Liver (tissue), 9 donors: Measurements from ENCODE around the gene FBF1. TPM values are rescaled to one million over a fixed set of nuclear protein-coding genes. Genes with fewer than 3 reads are reported as not detected.

Experiments
- DNase-seq: peaks from one replicate; pipeline ENCODE4 v3.0.0-alpha.2; 2017; ENCODE audit warnings: low spot score
- H3K27ac ChIP-seq, 2 donors: one replicate each; pipeline ENCODE4 v1.7.0; 2013; ENCODE audit warnings: inconsistent platforms in 2 of 2, low read length in 2 of 2, control low read depth in 1 of 2, low read depth in 1 of 2, mild to moderate bottlenecking in 1 of 2
- H3K27me3 ChIP-seq, 4 donors: one replicate each; pipeline versions ENCODE4 v1.6.1 to v1.7.0; 2013; ENCODE audit warnings: low read length in 3 of 4, inconsistent platforms in 1 of 4, mild to moderate bottlenecking in 1 of 4, moderate library complexity in 1 of 4; ENCODE audit not compliant: control insufficient read depth in 4 of 4, insufficient read depth in 4 of 4
- H3K36me3 ChIP-seq, 4 donors: one replicate each; pipeline versions ENCODE4 v1.6.1 to v1.7.0; 2013; ENCODE audit warnings: low read length in 3 of 4, mild to moderate bottlenecking in 3 of 4, low read depth in 1 of 4, moderate library complexity in 1 of 4; ENCODE audit not compliant: control insufficient read depth in 4 of 4, insufficient read depth in 3 of 4
- H3K4me1 ChIP-seq, 4 donors: one replicate each; pipeline versions ENCODE4 v1.6.1 to v1.7.0; 2013; ENCODE audit warnings: low read length in 3 of 4, mild to moderate bottlenecking in 3 of 4, moderate library complexity in 1 of 4; ENCODE audit not compliant: control insufficient read depth in 4 of 4, insufficient read depth in 4 of 4
- H3K4me3 ChIP-seq, 3 donors: one replicate each; pipeline versions ENCODE4 v1.6.1 to v1.7.0; 2013; ENCODE audit warnings: low read length in 3 of 3, control low read depth in 1 of 3, low read depth in 1 of 3, mild to moderate bottlenecking in 1 of 3
- H3K9ac ChIP-seq, 2 donors: one replicate each; pipeline ENCODE4 v1.7.0; 2013; ENCODE audit warnings: low read length in 2 of 2, mild to moderate bottlenecking in 2 of 2, moderate library complexity in 2 of 2, control low read depth in 1 of 2, low read depth in 1 of 2
- H3K9me3 ChIP-seq, 4 donors: one replicate each; pipeline versions ENCODE4 v1.6.1 to v1.7.0; 2013; ENCODE audit warnings: low read length in 3 of 4; ENCODE audit not compliant: control insufficient read depth in 4 of 4
- ATF3 ChIP-seq: IDR thresholded peaks from 2 replicates; pipeline ENCODE4 v1.6.1; 2016; ENCODE audit warnings: antibody characterized with exemption
- CTCF ChIP-seq: fragments of 150-350 bp; IDR thresholded peaks from 2 replicates; pipeline ENCODE4 v1.5.1; 2017; ENCODE audit warnings: improper control_type of control experiment, low read depth, low read length; ENCODE audit not compliant: missing input control
- EGR1 ChIP-seq, 2 donors: IDR thresholded peaks; 2 replicates each; pipeline ENCODE4 v1.6.1; 2016 to 2018; ENCODE audit warnings: antibody characterized with exemption in 2 of 2, low read depth in 2 of 2
- FOXA1 ChIP-seq: IDR thresholded peaks from 2 replicates; pipeline ENCODE4 v1.6.1; 2016; ENCODE audit warnings: antibody characterized with exemption
- FOXA2 ChIP-seq: IDR thresholded peaks from 2 replicates; pipeline ENCODE4 v1.6.1; 2016; ENCODE audit warnings: antibody characterized with exemption
- GABPA ChIP-seq, 2 donors: IDR thresholded peaks in 1 of 2; conservative IDR thresholded peaks in 1 of 2; 2 replicates each; pipeline ENCODE4 v1.6.1; 2016; ENCODE audit warnings: antibody characterized with exemption in 2 of 2, mild to moderate bottlenecking in 1 of 2, moderate library complexity in 1 of 2
- HNF4A ChIP-seq, 2 donors: conservative IDR thresholded peaks; 2 replicates each; pipeline ENCODE4 v1.6.1; 2016; ENCODE audit warnings: antibody characterized with exemption in 2 of 2, mild to moderate bottlenecking in 2 of 2
- HNF4G ChIP-seq: IDR thresholded peaks from 2 replicates; pipeline ENCODE4 v1.6.1; 2016; ENCODE audit warnings: antibody characterized with exemption
- JUND ChIP-seq, 2 donors: IDR thresholded peaks; 2 replicates each; pipeline ENCODE4 v1.6.1; 2016; ENCODE audit warnings: antibody characterized with exemption in 2 of 2
- MAX ChIP-seq: IDR thresholded peaks from 2 replicates; pipeline ENCODE4 v1.6.1; 2016; ENCODE audit warnings: antibody characterized with exemption
- NR2F2 ChIP-seq: IDR thresholded peaks from 2 replicates; pipeline ENCODE4 v1.6.1; 2016; ENCODE audit warnings: antibody characterized with exemption
- RAD21 ChIP-seq, 2 donors: IDR thresholded peaks; 2 replicates each; pipeline ENCODE4 v1.6.1; 2016; ENCODE audit warnings: antibody characterized with exemption in 2 of 2, mild to moderate bottlenecking in 2 of 2
- REST ChIP-seq: IDR thresholded peaks from 2 replicates; pipeline ENCODE4 v1.6.1; 2016; ENCODE audit warnings: antibody characterized with exemption, mild to moderate bottlenecking
- RXRA ChIP-seq, 2 donors: IDR thresholded peaks; 2 replicates each; pipeline ENCODE4 v1.6.1; 2017 to 2018; ENCODE audit warnings: antibody characterized with exemption in 2 of 2, mild to moderate bottlenecking in 1 of 2
- SP1 ChIP-seq: IDR thresholded peaks from 2 replicates; pipeline ENCODE4 v1.6.1; 2018; ENCODE audit warnings: antibody characterized with exemption, mild to moderate bottlenecking
- TAF1 ChIP-seq: conservative IDR thresholded peaks from 2 replicates; pipeline ENCODE4 v1.6.1; 2016; ENCODE audit warnings: antibody characterized with exemption, mild to moderate bottlenecking
- YY1 ChIP-seq: IDR thresholded peaks from 2 replicates; pipeline ENCODE4 v1.6.1; 2016; ENCODE audit warnings: antibody characterized with exemption, mild to moderate bottlenecking
- ZBTB33 ChIP-seq: IDR thresholded peaks from 2 replicates; pipeline ENCODE4 v1.6.1; 2016; ENCODE audit warnings: antibody characterized with exemption
- WGBS: extraction: QIAGEN DNeasy Blood & Tissue Kit; methylation state at CpG from one replicate; pipeline ENCODE4 v1.1.7; 2013; 5-methylcytosine and 5-hydroxymethylcytosine counted together
- polyA plus RNA-seq, 2 donors: library from polyadenylated mRNA; stranded (reverse) in 1 of 2; unstranded in 1 of 2; fragments of 200-250 nt in 1 of 2; fragments of >200 nt in 1 of 2; fragmentation: Nextera tagmentation in 1 of 2; extraction: Ambion mirVana in 1 of 2; gene quantifications; one replicate each; pipeline versions ENCODE4 v1.2.1 to v1.2.3, GENCODE V29; 2013 to 2015
- total RNA-seq, 2 donors: library from RNA; depleted of rRNA; stranded (reverse); fragments of >200 nt; gene quantifications; one replicate each; pipeline ENCODE4 v1.2.3, GENCODE V29; 2014
- donor health status: healthy.
- donor health status: healthy.
- donor health status: healthy.
- donor health status: healthy.
- donor health status: healthy.

FBF1 gene
- total and polyA plus RNA-seq, 4 donors = 0.39 to 5.6 (median 1.7) TPM

GRCh38 chr17:75919611-75920010, 21.2 kb downstream of the FBF1 start (continued):
- TF ChIP-seq TAF1 = no peak

- TF ChIP-seq RAD21 (IDR thresholded peaks at IDR 0.05) = no peak
- TF ChIP-seq SP1 = no peak
- no peak for TF ChIP-seq HNF4A (conservative IDR thresholded peaks at IDR 0.05)
- TF ChIP-seq JUND (IDR thresholded peaks at IDR 0.05) = no peak
- TF ChIP-seq FOXA1 = no peak
- TF ChIP-seq HNF4G = no peak
- no peak for TF ChIP-seq EGR1 (IDR thresholded peaks at IDR 0.05; ENCODE audit: low read depth in 2 of 2)
- no peak for TF ChIP-seq FOXA2
- TF ChIP-seq ZBTB33 = no peak
- no peak for TF ChIP-seq NR2F2
- TF ChIP-seq REST = no peak
- TF ChIP-seq RXRA (IDR thresholded peaks at IDR 0.05) = no peak
- TF ChIP-seq GABPA (IDR thresholded peaks at IDR 0.05 in 1 of 2, conservative IDR thresholded peaks at IDR 0.05 in 1 of 2) = no peak
- no peak for TF ChIP-seq TAF1
- H3K4me3 ChIP-seq = no peak overlapping the region
- H3K27ac ChIP-seq = no peak overlapping the region
- H3K36me3 ChIP-seq = no peaks in the 10 kb centered on the region
- no peaks in the 10 kb centered on the region for H3K27me3 ChIP-seq
- H3K9ac ChIP-seq = no peak overlapping the region
- no peaks in the 10 kb centered on the region for H3K9me3 ChIP-seq
- no peak for DNase-seq
- H3K4me1 ChIP-seq = peaks cover 0 to 13% (median 12%) of the 10 kb centered on the region in 4 donors
- 97% methylated on average over 31 of the region's 31 CpGs for WGBS
Observed at GRCh38 chr17:75917917-75918445, 22.9 kb downstream of the FBF1 start.

- no peak for DNase-seq
- Histone ChIP-seq H3K9me3 (no peaks in the 10 kb centered on the region), H3K9ac (no peak overlapping the region), H3K4me3 (no peak overlapping the region), H3K27ac (no peak overlapping the region), H3K4me1 (peaks cover 0 to 6% (median 6%) of the 10 kb centered on the region in 4 donors), H3K27me3 (no peaks in the 10 kb centered on the region), H3K36me3 (no peaks in the 10 kb centered on the region)
- 93% methylated on average over 22 of the region's 23 CpGs for WGBS
- TF ChIP-seq RXRA (IDR thresholded peaks at IDR 0.05) (no peak), HNF4A (conservative IDR thresholded peaks at IDR 0.05) (no peak), YY1 (no peak), MAX (no peak), RAD21 (IDR thresholded peaks at IDR 0.05) (no peak), SP1 (no peak), HNF4G (no peak), GABPA (IDR thresholded peaks at IDR 0.05 in 1 of 2, conservative IDR thresholded peaks at IDR 0.05 in 1 of 2) (no peak), FOXA1 (no peak), NR2F2 (no peak), ZBTB33 (no peak), EGR1 (IDR thresholded peaks at IDR 0.05; ENCODE audit: low read depth in 2 of 2) (no peak), FOXA2 (no peak), CTCF (no peak), TAF1 (no peak), JUND (IDR thresholded peaks at IDR 0.05) (no peak), ATF3 (no peak)
Observed at GRCh38 chr17:75917141-75917916, 23.5 kb downstream of the FBF1 start.
